Fibroblast of lung (primary cell): Measurements from ENCODE around the gene UBQLN4. TPM values are rescaled to one million over a fixed set of nuclear protein-coding genes. Genes with fewer than 3 reads are reported as not detected.
A peak's percentile ranks its signal among the peaks of the same experiment; 100 is the strongest.

Experiments
- DNase-seq, 2 donors: peaks; one replicate each; pipeline versions ENCODE4 v3.0.0 to v3.0.0-alpha.2; 2010; ENCODE audit warnings: low read depth in 2 of 2
- H2AFZ ChIP-seq: 2 replicates; pipeline ENCODE4 v1.5.1; 2012; ENCODE audit warnings: low read length, control low read depth, inconsistent platforms
- H3K27ac ChIP-seq: 2 replicates; pipeline ENCODE4 v1.5.1; 2011; ENCODE audit warnings: low read length, control low read depth; ENCODE audit not compliant: insufficient read depth
- H3K27me3 ChIP-seq: 2 replicates; pipeline ENCODE4 v1.5.1; 2011; ENCODE audit warnings: mild to moderate bottlenecking, low read length; ENCODE audit not compliant: control insufficient read depth, insufficient read depth
- H3K36me3 ChIP-seq: 2 replicates; pipeline ENCODE4 v1.5.1; 2011; ENCODE audit warnings: low read length; ENCODE audit not compliant: control insufficient read depth, insufficient read depth
- H3K4me1 ChIP-seq: 2 replicates; pipeline ENCODE4 v1.5.1; 2011; ENCODE audit warnings: low read length; ENCODE audit not compliant: control insufficient read depth, insufficient read depth; ENCODE audit errors: extremely low read depth
- H3K4me2 ChIP-seq: 2 replicates; pipeline ENCODE4 v1.5.1; 2011; ENCODE audit warnings: low read length, control low read depth; ENCODE audit not compliant: insufficient read depth; ENCODE audit errors: extremely low read depth
- H3K4me3 ChIP-seq, 4 experiments: fragments of 200-600 bp in 1 of 4; sonication (generic) in 1 of 4; replicated peaks in 1 of 4; 2 replicates each; pipeline ENCODE4 v1.5.1; 2011 to 2016; ENCODE audit warnings: low read length in 4 of 4, low read depth in 3 of 4, mild to moderate bottlenecking in 3 of 4, control low read depth in 2 of 4, inconsistent platforms in 1 of 4, mixed read lengths in 1 of 4; ENCODE audit not compliant: insufficient read depth in 1 of 4; ENCODE audit errors: control extremely low read depth in 1 of 4
- H3K79me2 ChIP-seq: 2 replicates; pipeline ENCODE4 v1.5.1; 2012; ENCODE audit warnings: mild to moderate bottlenecking, low read length, inconsistent platforms; ENCODE audit not compliant: control insufficient read depth, insufficient read depth
- H3K9ac ChIP-seq: 2 replicates; pipeline ENCODE4 v1.5.1; 2011; ENCODE audit warnings: mild to moderate bottlenecking, low read length, control low read depth; ENCODE audit not compliant: insufficient read depth
- H3K9me3 ChIP-seq: 2 replicates; pipeline ENCODE4 v1.5.1; 2012; ENCODE audit warnings: low read depth, low read length; ENCODE audit not compliant: control insufficient read depth, insufficient read depth
- H4K20me1 ChIP-seq: 2 replicates; pipeline ENCODE4 v1.5.1; 2011; ENCODE audit warnings: low read length; ENCODE audit not compliant: control insufficient read depth, insufficient read depth; ENCODE audit errors: extremely low read depth
- EZH2 ChIP-seq: IDR thresholded peaks from 2 replicates; pipeline ENCODE4 v1.5.1; 2012; ENCODE audit warnings: low read length, control low read depth, mild to moderate bottlenecking; ENCODE audit errors: missing control alignments
- polyA plus RNA-seq, 2 donors: library from polyadenylated mRNA; depleted of rRNA in 1 of 2; stranded (reverse) in 1 of 2; unstranded in 1 of 2; fragments of >200 nt; gene quantifications; 2 replicates each; pipeline ENCODE4 v1.2.1, GENCODE V29; 2011 to 2012; ENCODE audit warnings: missing spikeins in 1 of 2
- total RNA-seq: library from RNA; depleted of rRNA; stranded (reverse); fragments of >200 nt; gene quantifications from 2 replicates; pipeline ENCODE4 v1.2.1, GENCODE V29; 2014
- TF ChIP-seq, protein P1 (sequence below), 2 donors: IDR thresholded peaks in 1 of 2; conservative IDR thresholded peaks in 1 of 2; 1 replicate in 1 of 2; 2 replicates in 1 of 2; pipeline ENCODE4 v1.5.1; 2011 to 2012; ENCODE audit warnings: low read length in 2 of 2, control low read depth in 1 of 2, inconsistent platforms in 1 of 2, low read depth in 1 of 2, mild to moderate bottlenecking in 1 of 2

The UBQLN4 gene
- total and polyA plus RNA-seq, 2 donors (not counting 1 experiment from before 2014, with no cell fraction given) = 11.1 to 12.5 TPM

DNA sequence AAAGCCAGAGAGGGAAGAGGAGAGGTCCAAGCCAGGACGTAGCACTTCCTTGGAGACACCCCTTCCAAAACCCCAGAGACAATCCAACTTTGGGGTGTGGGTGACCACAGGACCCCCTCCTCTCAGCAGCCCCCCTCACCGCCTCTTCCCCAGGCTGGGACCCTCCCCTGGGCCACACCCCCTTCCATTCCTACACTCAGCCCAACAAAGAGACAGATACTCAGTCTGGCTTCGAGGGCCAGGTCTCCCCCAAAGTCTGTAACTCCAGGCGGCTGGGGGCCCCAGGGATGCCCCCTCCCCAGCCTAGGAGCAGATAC is 27.2 kb upstream of the UBQLN4 start:
- Histone ChIP-seq H3K27me3 (no peaks in the 10 kb centered on the region), H3K79me2 (no peaks in the 10 kb centered on the region), H3K9ac (no peak overlapping the region), H2AFZ (no peak overlapping the region), H3K4me3 (peak overlapping the region; percentile 55 to 75 (median 67)), H3K9me3 (no peaks in the 10 kb centered on the region), H3K4me1 (no peaks in the 10 kb centered on the region), H4K20me1 (no peaks in the 10 kb centered on the region), H3K4me2 (peak overlapping the region; percentile 92), H3K36me3 (peaks cover 2% of the 10 kb centered on the region), H3K27ac (no peak overlapping the region)
- no peak for DNase-seq
- TF ChIP-seq, protein P1, sequence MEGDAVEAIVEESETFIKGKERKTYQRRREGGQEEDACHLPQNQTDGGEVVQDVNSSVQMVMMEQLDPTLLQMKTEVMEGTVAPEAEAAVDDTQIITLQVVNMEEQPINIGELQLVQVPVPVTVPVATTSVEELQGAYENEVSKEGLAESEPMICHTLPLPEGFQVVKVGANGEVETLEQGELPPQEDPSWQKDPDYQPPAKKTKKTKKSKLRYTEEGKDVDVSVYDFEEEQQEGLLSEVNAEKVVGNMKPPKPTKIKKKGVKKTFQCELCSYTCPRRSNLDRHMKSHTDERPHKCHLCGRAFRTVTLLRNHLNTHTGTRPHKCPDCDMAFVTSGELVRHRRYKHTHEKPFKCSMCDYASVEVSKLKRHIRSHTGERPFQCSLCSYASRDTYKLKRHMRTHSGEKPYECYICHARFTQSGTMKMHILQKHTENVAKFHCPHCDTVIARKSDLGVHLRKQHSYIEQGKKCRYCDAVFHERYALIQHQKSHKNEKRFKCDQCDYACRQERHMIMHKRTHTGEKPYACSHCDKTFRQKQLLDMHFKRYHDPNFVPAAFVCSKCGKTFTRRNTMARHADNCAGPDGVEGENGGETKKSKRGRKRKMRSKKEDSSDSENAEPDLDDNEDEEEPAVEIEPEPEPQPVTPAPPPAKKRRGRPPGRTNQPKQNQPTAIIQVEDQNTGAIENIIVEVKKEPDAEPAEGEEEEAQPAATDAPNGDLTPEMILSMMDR (conservative IDR thresholded peaks at IDR 0.05 in 1 of 2, IDR thresholded peaks at IDR 0.05 in 1 of 2; ENCODE audit: low read depth in 1 of 2, low read length in 2 of 2) = no peak
- TF ChIP-seq EZH2 = no peak

DNA sequence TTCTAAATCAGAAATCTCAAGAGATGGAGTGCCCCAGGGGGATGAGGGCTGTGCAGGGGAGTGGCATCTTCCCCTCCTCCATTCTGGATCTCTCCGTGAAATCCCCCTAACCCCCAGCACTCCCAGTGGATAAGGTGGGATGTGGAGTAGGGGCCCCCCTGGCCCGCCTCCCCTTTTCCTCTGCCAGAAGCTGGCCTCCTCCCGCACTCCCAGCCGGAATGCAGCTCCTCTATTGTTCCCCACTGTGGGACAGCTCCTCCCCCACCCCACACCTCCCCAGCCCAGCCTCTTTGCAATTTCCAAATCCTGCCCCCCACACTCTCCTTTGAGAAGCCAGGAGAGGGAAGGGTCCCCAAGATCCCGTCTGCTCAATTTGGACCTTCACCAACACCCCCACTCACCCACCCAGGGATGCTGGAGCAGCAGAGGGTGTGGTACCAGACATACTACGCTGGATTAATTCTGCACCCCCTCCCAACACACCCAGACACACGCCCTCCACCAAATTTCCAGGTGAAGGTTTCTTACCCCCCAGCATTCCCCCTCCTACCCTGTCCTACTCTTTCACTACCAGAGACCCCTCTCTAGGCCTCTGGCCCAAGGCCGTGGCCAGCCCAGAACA is 26.8 kb upstream of the UBQLN4 start:
- H3K9me3 ChIP-seq = no peaks in the 10 kb centered on the region
- H3K79me2 ChIP-seq = no peaks in the 10 kb centered on the region
- H3K4me3 ChIP-seq = peak overlapping the region; percentile 55 to 75 (median 67)
- no peaks in the 10 kb centered on the region for H4K20me1 ChIP-seq
- no peak for DNase-seq
- no peaks in the 10 kb centered on the region for H3K27me3 ChIP-seq
- TF ChIP-seq EZH2 = no peak
- TF ChIP-seq, protein P1 (conservative IDR thresholded peaks at IDR 0.05 in 1 of 2, IDR thresholded peaks at IDR 0.05 in 1 of 2; ENCODE audit: low read depth in 1 of 2, low read length in 2 of 2) = no peak
- H3K27ac ChIP-seq = no peak overlapping the region
- no peak overlapping the region for H2AFZ ChIP-seq
- no peaks in the 10 kb centered on the region for H3K4me1 ChIP-seq
- peaks cover 2% of the 10 kb centered on the region for H3K36me3 ChIP-seq
- H3K4me2 ChIP-seq = peak overlapping the region; percentile 92
- no peak overlapping the region for H3K9ac ChIP-seq

DNA sequence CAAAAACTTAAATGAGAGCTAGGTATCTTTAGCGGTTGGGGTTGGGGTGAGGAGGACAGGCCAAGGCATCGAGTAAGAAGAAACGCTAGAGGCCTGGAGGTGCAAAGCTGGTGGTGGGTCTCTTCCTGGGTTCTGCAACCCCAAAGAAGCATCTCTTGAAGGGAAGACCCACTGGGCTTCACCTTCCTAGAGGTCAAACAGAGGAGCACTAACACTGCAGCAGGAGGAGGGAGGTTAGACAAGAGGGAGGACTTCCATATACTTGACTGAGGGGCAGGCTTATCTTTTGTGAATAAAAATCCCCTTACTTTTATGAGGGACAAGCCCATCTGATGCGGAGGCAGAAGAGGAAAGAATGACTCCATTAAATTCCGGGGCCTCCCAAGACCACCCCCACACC is 26.2 kb upstream of the UBQLN4 start:
- H3K27me3 ChIP-seq = no peaks in the 10 kb centered on the region
- no peak overlapping the region for H3K27ac ChIP-seq
- no peaks in the 10 kb centered on the region for H3K79me2 ChIP-seq
- no peak overlapping the region for H2AFZ ChIP-seq
- no peaks in the 10 kb centered on the region for H3K4me1 ChIP-seq
- peak overlapping the region in 2 of 4 experiments; percentile 72 to 75 for H3K4me3 ChIP-seq
- DNase-seq = no peak
- peak overlapping the region; percentile 3 for H3K4me2 ChIP-seq
- H3K9me3 ChIP-seq = no peaks in the 10 kb centered on the region
- H4K20me1 ChIP-seq = no peaks in the 10 kb centered on the region
- H3K9ac ChIP-seq = no peak overlapping the region
- H3K36me3 ChIP-seq = peaks cover 2% of the 10 kb centered on the region
- TF ChIP-seq EZH2 = no peak
- TF ChIP-seq, protein P1 (conservative IDR thresholded peaks at IDR 0.05 in 1 of 2, IDR thresholded peaks at IDR 0.05 in 1 of 2; ENCODE audit: low read depth in 1 of 2, low read length in 2 of 2) = no peak
